Lower leg skin (tissue), 4 donors: ENCODE results near the gene HOXB8. TPM values are rescaled to one million over a fixed set of nuclear protein-coding genes. Genes with fewer than 3 reads are reported as not detected.

Experiments
- DNase-seq, 2 donors: peaks; one replicate each; pipeline ENCODE4 v3.0.0-alpha.2; 2019; ENCODE audit warnings: low spot score in 2 of 2
- H3K4me3 ChIP-seq: fragments of 200-600 bp; sonication (generic); 2 replicates; pipeline ENCODE4 v1.5.1; 2017; ENCODE audit warnings: mild to moderate bottlenecking, low read depth; ENCODE audit not compliant: poor library complexity, severe bottlenecking
- POLR2A ChIP-seq, 2 donors: fragments of 450-650 bp; IDR thresholded peaks; one replicate each; pipeline ENCODE4 v1.6.1; 2016 to 2017; ENCODE audit warnings: antibody characterized with exemption in 2 of 2, mild to moderate bottlenecking in 1 of 2, moderate library complexity in 1 of 2
- WGBS, 2 donors: methylation state at CpG; one replicate each; pipeline ENCODE4 v1.1.5; 2018; 5-methylcytosine and 5-hydroxymethylcytosine counted together
- intact Hi-C: fragments of 100-400 bp; cut with DNase I; formaldehyde crosslinking; loops from one replicate; pipeline ENCODE4 v1.15.0; 2023; ENCODE audit warnings: low total_unique reads
- total RNA-seq, 4 donors: library from RNA; depleted of rRNA; stranded (reverse); fragments of >200 nt; gene quantifications; one replicate each; pipeline ENCODE4 v1.1.0, GENCODE V29; 2016
- TF ChIP-seq, protein P1 (sequence below), 3 donors: fragments of 450-650 bp; IDR thresholded peaks; one replicate each; pipeline ENCODE4 v1.5.1; 2016; ENCODE audit warnings: antibody characterized with exemption in 3 of 3, mild to moderate bottlenecking in 3 of 3, moderate library complexity in 2 of 3

The HOXB8 gene
- total RNA-seq, 4 donors from 2014 or later: 1.4 TPM; not detected in 3

DNA sequence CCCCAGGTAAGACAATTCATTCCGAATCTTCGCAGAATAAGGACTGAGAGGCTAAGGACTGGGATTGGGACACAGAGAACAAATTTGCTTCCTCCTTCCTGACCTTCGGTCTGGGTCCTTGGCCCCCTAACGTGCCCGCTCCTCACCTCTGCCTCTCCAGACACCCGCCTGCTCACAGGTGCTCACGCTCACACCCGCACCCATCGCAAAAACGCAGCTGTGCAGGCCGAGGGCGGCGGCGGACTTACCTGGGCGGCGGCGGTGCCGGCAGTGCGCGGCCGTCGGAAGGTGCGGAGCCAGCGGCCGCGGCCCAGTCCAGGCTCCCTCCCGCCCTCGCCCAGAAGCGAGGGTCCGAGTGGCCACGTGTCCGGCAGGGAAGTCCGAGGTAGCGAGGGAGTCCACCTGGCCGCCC, 18.2 kb upstream of the HOXB8 start:
- no peak for TF ChIP-seq POLR2A (IDR thresholded peaks at IDR 0.05)
- TF ChIP-seq, protein P1, sequence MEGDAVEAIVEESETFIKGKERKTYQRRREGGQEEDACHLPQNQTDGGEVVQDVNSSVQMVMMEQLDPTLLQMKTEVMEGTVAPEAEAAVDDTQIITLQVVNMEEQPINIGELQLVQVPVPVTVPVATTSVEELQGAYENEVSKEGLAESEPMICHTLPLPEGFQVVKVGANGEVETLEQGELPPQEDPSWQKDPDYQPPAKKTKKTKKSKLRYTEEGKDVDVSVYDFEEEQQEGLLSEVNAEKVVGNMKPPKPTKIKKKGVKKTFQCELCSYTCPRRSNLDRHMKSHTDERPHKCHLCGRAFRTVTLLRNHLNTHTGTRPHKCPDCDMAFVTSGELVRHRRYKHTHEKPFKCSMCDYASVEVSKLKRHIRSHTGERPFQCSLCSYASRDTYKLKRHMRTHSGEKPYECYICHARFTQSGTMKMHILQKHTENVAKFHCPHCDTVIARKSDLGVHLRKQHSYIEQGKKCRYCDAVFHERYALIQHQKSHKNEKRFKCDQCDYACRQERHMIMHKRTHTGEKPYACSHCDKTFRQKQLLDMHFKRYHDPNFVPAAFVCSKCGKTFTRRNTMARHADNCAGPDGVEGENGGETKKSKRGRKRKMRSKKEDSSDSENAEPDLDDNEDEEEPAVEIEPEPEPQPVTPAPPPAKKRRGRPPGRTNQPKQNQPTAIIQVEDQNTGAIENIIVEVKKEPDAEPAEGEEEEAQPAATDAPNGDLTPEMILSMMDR (IDR thresholded peaks at IDR 0.05): no peak
- intact Hi-C loops: no loop called here
- no peak overlapping the region for H3K4me3 ChIP-seq
- DNase-seq: no peak
- WGBS, 2 donors: 27 to 34% methylated on average over 34 to 35 of the region's 35 CpGs

DNA sequence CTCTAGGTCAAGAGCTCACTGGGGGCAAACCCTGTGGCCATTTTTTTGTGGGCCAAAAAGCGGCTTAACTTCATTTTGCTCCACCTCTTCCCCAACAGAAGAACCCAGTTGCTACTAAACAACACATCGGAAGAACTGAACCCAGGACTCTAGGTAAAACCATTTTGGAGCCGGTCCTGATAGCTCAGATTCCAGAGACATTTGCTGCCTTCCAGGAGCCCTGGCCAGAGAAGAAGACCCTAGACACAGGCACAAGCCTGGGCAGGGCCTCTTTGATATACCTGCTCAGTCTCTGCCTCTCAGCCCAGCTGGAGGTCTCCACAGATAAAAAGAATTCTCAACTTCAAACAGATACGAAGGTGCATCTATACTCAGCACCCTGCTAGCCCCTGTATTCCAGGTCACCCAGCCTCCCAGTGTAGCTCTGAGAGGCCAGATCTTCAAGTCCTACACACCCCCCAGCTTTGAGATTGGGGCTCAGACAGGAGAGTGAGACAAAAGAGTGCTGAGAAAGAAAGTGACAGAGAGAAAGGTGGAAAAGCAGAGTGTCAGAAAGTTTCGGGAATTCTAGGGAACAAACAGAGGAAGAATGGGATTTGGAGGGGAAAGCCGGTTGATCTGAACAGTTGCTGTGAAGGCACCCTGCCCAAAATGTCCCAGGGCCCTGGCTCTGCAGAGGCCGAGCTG, 17.6 kb upstream of the HOXB8 start:
- intact Hi-C loops: no loop called here
- no peak for DNase-seq
- 67 to 76% methylated on average over 7 of the region's 7 CpGs for WGBS, 2 donors
- H3K4me3 ChIP-seq: no peak overlapping the region
- TF ChIP-seq, protein P1 (IDR thresholded peaks at IDR 0.05): no peak
- TF ChIP-seq POLR2A (IDR thresholded peaks at IDR 0.05): no peak

DNA sequence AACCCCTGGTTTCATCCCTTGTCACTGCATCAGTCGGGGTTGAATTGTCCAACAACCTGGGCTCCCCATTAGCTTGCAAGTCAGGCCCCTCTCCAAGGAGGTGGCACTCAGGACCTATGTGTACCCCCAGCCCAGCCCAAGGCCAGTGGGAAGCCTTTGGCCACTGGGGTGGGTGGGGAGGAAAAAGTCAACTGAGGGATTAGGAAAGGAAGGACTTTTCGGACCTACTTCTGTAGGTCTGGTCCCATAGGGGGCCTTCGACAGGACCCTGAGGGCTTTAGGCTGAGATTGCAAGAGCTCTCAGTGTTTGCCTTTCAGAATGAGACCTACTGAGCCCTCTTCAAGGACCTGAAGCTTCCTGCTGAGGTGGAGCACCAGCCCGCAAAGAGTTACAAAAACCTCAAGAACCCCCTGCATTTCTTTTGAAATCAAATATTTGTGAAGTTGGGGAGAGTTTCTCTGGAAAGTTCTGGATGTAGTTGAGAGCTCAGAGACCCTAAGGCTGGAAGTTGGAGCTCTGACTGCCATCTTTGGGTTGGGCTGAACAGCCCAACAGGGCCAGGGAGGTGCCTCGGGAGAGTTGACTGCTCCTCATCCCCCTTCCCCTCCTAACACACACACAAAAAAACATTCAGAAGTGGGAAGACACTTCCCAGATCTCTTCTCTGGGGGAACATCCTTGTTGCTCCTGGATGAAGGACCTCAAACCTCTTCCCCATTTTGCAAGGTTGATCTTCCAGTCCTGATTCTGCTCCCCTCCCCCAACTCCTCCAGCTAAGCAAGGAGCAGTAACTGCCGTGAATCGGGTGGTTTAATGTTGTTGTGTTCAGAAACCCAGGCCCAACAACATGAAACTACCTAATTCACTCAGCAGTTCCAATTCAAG, 16.8 kb upstream of the HOXB8 start:
- DNase-seq: no peak
- no peak overlapping the region for H3K4me3 ChIP-seq
- no peak for TF ChIP-seq POLR2A (IDR thresholded peaks at IDR 0.05)
- TF ChIP-seq, protein P1 (IDR thresholded peaks at IDR 0.05): no peak
- intact Hi-C loops: no loop called here
- WGBS, 2 donors: 54 to 66% methylated on average over 7 of the region's 7 CpGs

DNA sequence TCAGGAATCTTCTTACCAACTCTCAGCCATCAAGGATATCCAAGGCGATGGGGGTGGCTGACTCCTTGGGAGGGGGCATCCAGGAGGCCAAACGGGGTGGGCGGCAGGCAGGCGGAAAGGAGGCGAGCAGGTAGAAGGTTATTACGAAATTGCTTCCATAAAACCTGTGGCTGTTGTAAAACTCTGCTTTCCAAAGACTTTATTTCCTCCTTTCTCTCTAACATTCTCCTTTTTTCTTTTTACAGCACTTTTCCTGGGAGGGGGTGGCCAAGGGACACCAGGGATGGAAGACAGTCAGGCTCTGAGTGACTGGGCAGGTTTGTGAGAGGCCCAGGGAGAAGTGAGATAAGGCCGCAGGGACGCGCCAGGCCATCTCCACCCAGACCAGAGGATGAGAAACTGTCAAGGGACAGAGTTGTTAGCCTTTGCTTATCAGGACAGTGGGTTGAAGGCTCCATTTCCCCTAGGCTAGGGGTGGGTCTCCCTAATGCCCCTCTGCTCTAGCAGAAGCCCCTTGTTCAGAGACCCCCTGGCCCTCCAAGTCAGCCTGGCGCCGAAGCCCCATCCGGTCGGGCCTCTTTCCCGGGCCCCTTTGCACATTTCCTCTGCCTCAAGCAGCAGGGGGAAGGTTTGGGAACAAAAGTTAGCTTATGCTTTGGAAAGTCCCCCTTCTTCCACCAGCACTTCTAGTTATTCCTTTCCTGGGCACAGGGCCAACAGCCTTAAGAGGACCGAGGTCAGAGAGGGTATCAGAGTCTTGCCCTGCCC, 16.0 kb upstream of the HOXB8 start:
- intact Hi-C loops: no loop called here
- TF ChIP-seq, protein P1 (IDR thresholded peaks at IDR 0.05): no peak
- TF ChIP-seq POLR2A (IDR thresholded peaks at IDR 0.05): no peak
- 50 to 53% methylated on average over 15 of the region's 15 CpGs for WGBS, 2 donors
- DNase-seq: no peak
- H3K4me3 ChIP-seq: no peak overlapping the region

DNA sequence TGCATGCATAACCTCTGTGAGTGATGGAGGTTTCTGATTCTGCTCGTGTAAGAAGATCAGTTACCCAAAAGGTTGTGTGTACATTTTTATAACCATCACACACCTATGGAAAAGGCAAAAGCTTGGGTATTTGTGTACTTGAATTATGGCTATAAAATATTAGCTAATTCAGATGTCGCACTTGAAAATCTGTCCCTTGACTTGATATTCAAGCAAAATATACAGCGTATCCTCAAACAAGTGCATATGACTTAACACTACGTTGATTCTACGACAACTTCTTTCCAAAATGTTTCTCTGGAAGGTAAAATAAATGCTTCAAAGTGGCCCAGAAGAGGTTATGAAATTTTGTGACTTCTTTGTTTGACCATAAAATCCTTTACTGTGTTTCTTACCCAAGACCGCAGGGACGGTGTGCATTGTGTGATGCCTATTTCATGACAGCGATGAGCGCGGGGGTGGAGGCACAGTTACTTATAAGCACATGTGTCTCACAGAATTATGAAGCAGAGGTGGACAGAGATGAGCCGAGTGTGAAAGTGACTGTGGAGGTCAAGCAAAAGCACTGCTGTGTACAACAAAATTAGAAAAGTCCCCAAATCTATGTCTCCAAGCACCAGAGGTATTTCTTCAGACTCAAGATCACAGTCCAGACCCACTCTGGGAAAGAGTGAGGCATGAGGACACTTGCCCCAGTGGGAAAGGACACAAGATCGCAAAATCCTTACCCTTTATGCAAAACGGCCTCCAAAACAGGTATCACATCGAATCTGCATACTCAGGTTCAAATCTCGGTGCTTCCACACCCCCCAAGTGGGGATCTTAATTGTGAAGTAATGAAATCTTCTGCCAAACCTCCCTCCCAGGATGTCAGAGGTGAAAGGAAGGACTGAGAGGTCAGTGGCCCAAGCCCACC, 15.2 kb upstream of the HOXB8 start:
- DNase-seq: no peak
- TF ChIP-seq, protein P1 (IDR thresholded peaks at IDR 0.05): no peak
- no peak for TF ChIP-seq POLR2A (IDR thresholded peaks at IDR 0.05)
- 60 to 67% methylated on average over 15 of the region's 15 CpGs for WGBS, 2 donors
- intact Hi-C loops: no loop called here
- no peak overlapping the region for H3K4me3 ChIP-seq
